Measurements from ENCODE around the gene FBXL16.

The FBXL16 gene

GRCh38 chr16:734208-734980, 28.8 kb upstream of the FBXL16 start:
- DNase-seq, result no peak

DNA sequence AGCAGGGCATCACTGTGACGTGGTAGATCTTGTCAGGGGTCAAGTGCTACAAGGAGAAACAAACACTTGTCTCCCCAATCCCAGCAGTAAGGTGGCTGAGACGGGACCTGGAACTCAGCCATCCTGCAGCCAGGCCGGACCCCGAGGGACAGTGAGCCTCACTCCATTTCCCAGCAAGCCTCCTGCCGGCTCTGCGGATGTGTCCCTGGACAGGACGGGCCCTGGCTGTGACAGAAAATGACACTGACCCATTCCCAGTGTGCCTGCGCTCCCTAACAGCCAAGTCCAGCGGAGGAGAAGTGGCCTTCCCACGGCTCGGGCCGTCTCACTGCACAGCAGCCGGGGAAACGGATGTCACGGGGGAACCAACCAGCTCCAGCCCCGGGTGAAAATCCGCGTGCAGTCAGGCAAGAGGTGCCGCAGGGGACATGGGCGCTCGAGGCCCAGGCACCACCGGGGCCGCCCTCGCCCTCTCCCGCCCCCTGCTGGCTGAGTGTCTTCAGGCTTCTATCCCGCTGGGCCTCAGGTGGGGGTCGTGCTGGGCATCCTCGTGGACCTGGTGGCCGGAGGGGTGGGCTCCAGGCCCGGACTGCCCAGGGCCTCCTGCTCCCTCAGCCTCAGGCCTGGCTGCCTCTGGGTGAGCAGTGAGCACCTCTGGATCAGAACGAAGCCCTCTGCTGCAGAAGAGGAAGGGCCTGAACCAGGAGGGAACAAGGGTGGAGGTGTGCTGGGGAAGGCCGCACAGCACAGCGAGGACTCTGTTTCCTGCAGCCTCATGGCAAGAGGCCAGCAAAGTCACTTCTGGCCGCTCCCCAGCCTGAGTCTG, 28.0 kb upstream of the FBXL16 start:
- DNase-seq, result no peak

GRCh38 chr16:732936-733335, 27.3 kb upstream of the FBXL16 start:
- DNase-seq, result no peak

DNA sequence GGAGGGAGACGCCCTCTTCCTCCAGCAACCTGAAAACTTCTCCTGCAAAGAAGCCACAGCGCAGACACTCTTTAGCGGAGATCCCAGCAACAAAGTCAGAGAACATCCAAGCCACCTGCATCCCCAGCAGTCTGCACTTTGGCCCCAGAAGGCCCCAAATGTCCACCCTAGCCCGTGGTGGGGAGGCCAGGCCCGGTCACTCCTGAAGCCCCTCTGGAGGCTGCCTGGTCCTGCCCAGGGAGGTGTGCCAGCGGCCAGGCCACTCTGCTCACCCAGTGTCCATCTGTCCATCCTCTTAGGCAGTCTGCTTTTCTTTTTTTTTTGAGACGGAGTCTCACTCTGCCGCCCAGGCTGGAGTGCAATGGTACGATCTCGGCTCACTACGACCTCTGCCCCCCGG, 26.7 kb upstream of the FBXL16 start:
- no peak for DNase-seq

DNA sequence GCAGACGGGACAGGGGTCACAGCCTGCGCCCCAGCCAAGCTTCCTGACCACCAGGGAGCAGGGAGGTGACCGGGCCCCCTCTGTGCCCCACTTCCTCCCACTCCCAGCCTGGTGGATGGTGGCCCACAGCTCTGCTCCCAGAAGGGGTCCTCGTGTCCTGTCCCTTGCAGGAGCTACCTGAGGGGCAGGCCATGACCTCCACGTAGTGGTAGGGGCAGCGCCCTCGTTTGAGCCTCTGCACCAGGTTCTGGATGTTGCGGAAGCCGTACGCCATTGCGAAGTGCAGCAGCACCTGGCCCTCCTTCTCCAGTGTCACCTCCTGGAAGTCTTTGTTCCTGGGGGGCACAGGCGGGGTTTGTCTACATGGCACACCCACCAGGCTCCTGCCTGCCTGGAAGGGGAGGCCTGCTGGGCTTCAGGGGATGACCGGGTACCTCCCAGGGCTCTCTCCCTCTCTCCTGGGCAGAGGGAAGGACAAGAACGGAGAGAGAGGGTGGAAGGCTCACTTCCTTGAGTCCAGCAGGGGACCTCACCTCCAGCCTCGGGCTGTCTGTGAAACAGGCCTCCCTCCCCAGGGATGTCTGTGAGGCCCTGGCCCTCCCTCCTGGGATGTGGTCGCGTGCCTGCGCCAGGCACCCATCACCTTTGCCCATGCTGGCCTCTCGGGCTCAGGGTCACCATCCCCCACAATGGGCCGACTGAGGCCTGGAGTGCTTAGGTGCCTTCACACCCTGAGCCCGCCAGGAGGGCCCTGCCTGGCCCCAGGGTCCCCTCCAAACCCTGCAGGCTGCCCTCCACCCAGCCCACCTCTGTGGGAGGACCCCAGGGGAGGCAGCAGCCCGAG, 25.3 kb upstream of the FBXL16 start:
- no peak for DNase-seq

DNA sequence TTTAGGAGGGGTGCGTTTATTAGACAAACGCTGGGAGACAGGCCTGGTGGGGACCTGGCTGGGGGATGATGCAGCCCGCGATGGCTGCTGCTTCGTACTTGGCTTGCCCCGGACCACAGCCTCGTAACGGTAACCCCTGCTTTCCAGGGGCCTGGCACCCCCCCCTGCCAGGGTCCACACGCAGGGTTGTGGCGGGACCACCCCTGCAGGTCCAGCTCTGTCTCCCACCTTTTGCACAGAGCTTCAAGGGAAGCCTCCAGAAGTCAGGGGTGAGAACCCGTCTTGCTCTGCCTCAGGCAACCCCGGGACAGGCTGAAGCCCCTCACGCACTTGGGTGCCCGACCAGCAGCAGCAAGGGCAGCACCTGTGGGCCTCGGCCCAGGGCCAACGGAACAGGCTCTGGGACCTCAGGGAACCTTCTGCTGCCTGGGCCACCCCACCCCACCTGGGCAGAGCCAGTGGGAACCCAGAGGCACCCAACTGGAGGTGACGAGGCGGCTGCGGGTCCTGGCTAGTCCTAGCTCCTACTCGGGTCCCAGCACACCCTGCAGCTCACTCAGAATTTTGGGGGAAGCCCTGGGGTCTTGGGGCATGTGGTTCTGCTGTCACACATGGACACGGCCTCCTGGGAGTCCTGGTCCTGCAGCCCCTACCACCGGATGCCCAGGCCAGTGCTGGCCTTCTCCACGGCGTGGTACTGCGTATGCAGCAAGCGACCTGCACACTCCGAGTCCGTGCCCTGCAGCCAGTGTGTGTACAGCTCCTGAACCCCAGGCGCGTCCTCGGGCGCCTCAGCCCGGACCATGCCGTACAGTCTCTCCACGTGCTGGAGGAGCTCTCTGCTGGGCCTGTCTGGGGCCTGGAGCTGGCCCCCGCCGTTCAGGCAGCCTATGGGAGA, 24.4 kb upstream of the FBXL16 start:
- DNase-seq, result no peak

DNA sequence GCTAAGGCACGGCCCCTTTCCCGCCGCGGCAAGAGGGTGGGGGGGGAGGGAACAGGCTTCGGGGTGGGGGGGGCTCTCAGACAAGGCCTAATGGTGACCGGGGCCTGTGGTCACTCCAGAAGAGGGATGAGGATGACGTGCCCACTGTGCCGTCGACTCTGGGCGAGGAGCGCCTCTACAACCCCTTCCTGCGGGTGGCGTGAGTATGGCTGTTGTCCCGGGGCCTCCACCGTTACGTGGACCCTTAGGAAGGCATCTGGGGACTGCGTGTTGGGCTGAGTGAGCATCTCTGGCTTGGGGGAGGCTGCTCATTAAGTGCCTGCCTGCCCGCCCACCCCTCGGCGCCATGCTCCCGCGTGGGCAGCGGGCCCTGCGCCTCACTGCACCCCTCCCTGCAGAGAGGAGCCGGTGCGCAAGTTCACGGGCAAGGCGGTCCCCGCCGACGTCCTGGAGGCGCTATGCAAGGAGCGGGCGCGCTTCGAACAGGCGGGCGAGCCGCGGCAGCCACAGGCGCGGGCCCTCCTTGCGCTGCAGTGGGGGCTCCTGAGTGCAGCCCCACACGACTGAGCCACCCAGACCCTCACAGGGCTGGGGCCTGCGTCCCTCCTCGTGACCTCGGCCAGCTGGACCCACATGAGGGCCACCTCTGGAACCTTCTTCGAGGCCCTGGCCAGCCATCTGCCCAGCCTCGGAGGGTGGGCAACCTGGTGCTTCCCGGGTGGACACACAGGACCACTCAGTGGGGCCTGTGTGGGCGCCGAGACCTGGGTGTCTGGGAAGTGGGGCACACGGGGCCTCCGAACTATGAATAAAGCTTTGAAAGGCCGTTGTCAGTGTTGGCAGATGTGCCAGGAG, 23.5 kb upstream of the FBXL16 start:
- DNase-seq, result no peak

GRCh38 chr16:728131-728889, 22.7 kb upstream of the FBXL16 start:
- DNase-seq, result no peak

DNA sequence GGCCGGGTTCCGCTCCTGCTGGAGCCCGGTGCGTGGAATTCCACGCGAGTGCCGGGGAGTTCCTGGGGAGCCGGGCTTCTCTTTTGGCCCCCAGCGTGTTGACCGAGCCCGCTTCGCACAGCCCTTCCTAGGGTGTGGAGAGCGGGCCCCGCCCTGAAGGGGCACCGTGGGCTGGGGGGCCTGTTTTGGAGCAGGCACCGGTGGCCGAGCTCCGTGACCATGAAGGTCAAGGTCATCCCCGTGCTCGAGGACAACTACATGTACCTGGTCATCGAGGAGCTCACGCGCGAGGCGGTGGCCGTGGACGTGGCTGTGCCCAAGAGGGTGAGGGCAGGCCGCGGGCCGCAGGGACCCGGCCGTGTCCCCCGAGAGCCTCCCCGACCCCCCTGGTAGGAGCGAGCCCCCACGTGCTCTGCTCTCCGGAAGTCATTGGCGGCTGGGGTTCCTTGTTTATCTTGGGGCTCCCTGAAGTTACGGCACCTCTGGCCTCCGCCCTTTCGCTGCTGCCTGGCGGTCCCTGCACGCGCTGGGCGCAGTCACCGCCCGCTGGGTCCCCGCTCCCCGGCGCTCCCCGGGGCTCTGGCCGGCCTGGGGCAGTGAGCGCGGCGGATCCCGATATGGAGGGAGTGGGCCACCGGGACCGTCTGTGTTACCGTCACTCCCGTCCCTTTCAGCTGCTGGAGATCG, 21.8 kb upstream of the FBXL16 start:
- DNase-seq, result no peak

DNA sequence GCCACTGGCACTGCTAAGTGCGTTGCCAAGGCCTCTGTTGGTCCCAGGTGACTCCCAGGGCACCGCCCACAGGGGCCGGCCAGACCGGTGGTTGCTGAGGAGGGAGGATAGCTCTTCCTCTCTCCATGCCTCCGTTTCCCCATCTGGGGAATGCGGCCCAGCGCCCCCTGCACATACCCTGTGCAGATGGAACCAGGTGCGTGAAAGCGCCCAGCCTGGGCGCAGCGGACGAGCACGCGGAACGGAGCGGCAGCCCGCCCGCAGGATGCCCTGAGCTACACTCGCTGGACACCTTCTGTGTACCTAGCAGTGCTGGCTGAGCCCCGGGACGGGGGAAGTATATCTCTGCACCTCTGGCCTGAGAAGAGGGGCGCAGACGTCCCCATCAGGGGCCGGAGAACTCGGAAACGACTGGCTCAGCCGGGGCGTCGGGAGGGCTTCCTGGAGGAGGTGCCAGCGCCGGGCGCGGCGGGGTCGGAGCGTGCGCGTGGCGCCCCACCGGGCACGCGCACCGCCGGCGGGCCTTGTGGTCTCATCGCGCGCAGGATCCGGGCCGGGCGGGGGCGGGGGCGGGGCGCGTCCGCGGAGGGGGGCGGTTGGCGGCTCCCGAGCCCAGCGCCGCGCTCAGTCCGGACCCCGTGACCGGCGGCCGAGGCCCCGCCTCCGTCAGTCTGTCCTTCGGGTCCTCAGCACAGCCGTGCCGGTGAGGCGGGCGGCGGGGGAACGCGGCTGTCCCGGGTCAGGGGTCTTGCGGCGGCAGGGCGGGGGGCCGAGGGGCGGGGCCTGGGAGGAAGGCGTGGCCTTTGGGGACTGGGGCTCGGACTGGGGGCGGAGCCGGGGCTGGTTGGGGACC, 21.1 kb upstream of the FBXL16 start, which contains the start of the genes CCDC78 and HAGHL:
Gene CCDC78, minus strand, starts transcription at position 6 of the 853 bp plus-strand sequence. CDS start 76 bp downstream, outside the sequence.
Gene HAGHL, plus strand, starts transcription at position 669 of the 853 bp plus-strand sequence. CDS start 404 bp downstream, outside the sequence.
- DNase-seq, result no peak

- DNase-seq, result no peak
Measured at GRCh38 chr16:726188-726437, 20.5 kb upstream of the FBXL16 start.

GRCh38 chr16:725463-726187, 20.0 kb upstream of the FBXL16 start:
- no peak for DNase-seq

GRCh38 chr16:725041-725376, 19.4 kb upstream of the FBXL16 start:
- DNase-seq, result no peak

- no peak for DNase-seq
Measured at GRCh38 chr16:724188-725040, 18.8 kb upstream of the FBXL16 start.

DNA sequence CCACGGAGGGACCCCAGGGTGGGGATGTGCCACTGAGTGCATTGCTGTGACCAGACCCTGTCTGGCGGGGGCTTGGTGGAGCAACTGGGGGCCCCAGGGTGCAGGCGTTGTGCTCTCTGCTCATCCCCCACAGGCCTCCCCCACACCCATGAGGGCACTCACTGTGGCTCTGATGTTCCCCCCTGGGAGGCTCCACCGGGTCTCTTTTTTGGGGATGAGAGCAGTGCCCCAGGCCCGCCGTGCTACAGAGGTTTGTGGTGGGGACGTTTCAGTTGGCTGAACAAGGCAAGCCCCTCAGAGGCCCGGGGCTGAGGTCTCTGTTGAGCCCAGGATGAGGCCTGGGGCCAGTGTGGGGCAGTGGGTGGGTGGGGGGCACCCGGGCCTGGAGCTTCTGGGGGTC, 18.1 kb upstream of the FBXL16 start:
- DNase-seq, result no peak

DNA sequence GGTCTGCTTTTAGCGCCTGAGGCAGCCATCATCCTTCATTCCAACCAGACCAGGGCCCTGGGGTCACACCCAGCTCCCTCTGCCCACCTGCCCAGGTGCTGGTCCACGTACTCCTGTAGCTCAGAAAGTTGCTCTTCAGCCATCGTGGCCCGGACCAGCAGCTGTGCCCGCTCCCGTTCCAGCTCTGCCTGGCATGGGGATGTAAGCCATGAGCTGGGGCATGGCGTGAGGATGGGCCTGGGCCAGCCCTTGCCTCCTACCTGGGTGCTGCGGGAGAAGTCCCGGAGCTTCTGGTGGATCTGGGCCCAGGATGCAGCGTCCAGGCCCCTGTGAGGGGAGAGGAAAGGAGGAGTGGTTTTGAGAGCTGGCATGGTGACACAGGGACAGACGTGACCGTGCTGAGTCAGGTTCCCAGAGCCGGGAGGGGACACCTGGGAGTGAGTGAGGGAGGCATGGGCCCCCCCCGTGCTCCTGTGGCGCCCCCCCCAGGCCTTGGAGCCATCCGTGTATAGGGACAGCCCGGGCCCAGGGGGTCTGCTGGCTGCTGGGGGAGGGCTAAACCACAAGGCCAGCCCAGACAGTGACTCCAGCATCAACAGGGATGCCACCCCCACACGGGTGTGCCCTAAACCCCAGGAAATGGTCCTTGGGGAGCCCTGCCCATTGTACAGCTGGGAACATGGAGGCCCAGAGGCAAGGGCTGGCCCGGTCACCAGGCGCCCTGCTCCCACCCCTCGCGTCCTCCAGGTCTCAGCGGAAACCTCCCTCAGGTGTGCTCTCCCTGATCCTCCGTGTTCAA, 17.4 kb upstream of the FBXL16 start:
- DNase-seq, result no peak

Data from NCI-H2081 treated with DMSO at 0.1 percent for 48 hours (cell line).